IMR-90 (cell line): ENCODE results near the gene GALNT17. TPM values are rescaled to one million over a fixed set of nuclear protein-coding genes. Genes with fewer than 3 reads are reported as not detected.

Experiments
- ATAC-seq: fragments of 200-7000 bp; cut with Tn5 transposase; 2 replicates; pipeline ENCODE4 v1.9.1; 2020; ENCODE audit warnings: low read depth, mild to moderate bottlenecking, moderate library complexity
- BruUV-seq: library from RNA; stranded (reverse); fragments of 400-500 nt; replicated peaks from 2 replicates; lab custom pipeline; 2021; lab: Mats Ljungman, UMichigan
- CTCF ChIA-PET: fragments of 300-600 bp; formaldehyde crosslinking; extraction: SDS; loops from one replicate; lab custom pipeline; 2021; ENCODE audit warnings: antibody characterized with exemption; lab: Yijun Ruan, JAX
- POLR2A ChIA-PET: fragments of 300-600 bp; sonication (Branson Sonifier 250); formaldehyde crosslinking; loops from one replicate; lab custom pipeline; 2022; ENCODE audit warnings: antibody characterized with exemption; ENCODE audit not compliant: unreplicated experiment; lab: Charles Lee
- DNase-seq: peaks from one replicate; pipeline ENCODE4 v3.0.0; 2013
- H2AFZ ChIP-seq: replicated peaks from 2 replicates; pipeline ENCODE3; 2013; ENCODE audit warnings: low read length, mild to moderate bottlenecking; ENCODE audit not compliant: poor library complexity
- H2AK5ac ChIP-seq: 2 replicates; pipeline ENCODE4 v1.6.1; 2013; ENCODE audit warnings: low read depth, low read length, inconsistent platforms
- H2AK9ac ChIP-seq: replicated peaks from 2 replicates; pipeline ENCODE3; 2013; ENCODE audit warnings: mild to moderate bottlenecking, low read depth, low read length, moderate library complexity; ENCODE audit not compliant: poor library complexity
- H2BK120ac ChIP-seq: 2 replicates; pipeline ENCODE4 v1.6.1; 2013; ENCODE audit warnings: low read depth, low read length, inconsistent platforms
- H2BK15ac ChIP-seq: 3 replicates; pipeline ENCODE4 v1.6.1; 2013; ENCODE audit warnings: low read depth, low read length, inconsistent platforms
- H2BK20ac ChIP-seq: 2 replicates; pipeline ENCODE4 v1.6.1; 2013; ENCODE audit warnings: low read depth, mild to moderate bottlenecking, inconsistent platforms, low read length, moderate library complexity
- H2BK5ac ChIP-seq: 2 replicates; pipeline ENCODE4 v1.6.1; 2013; ENCODE audit warnings: mild to moderate bottlenecking, low read depth, low read length, inconsistent platforms; ENCODE audit not compliant: poor library complexity, severe bottlenecking
- H3K14ac ChIP-seq: replicated peaks from 2 replicates; pipeline ENCODE4 v1.6.1; 2013; ENCODE audit warnings: low read depth, low read length, inconsistent platforms
- H3K18ac ChIP-seq: 2 replicates; pipeline ENCODE4 v1.6.1; 2013; ENCODE audit warnings: low read depth, low read length, control low read depth
- H3K23ac ChIP-seq: 2 replicates; pipeline ENCODE4 v1.6.1; 2013; ENCODE audit warnings: low read depth, low read length, inconsistent platforms
- H3K27ac ChIP-seq: 2 replicates; pipeline ENCODE4 v1.5.1; 2013; ENCODE audit warnings: mild to moderate bottlenecking, control low read depth, low read length; ENCODE audit not compliant: insufficient read depth
- H3K27me3 ChIP-seq: 2 replicates; pipeline ENCODE4 v1.6.1; 2013; ENCODE audit warnings: low read length; ENCODE audit not compliant: control insufficient read depth, insufficient read depth
- H3K36me3 ChIP-seq: 2 replicates; pipeline ENCODE4 v1.6.1; 2013; ENCODE audit warnings: low read length, mixed read lengths; ENCODE audit not compliant: control insufficient read depth, insufficient read depth
- H3K4ac ChIP-seq: 2 replicates; pipeline ENCODE4 v1.6.1; 2013; ENCODE audit warnings: low read depth, low read length, inconsistent platforms
- H3K4me1 ChIP-seq: 2 replicates; pipeline ENCODE4 v1.6.1; 2013; ENCODE audit warnings: low read length, mixed read lengths; ENCODE audit not compliant: control insufficient read depth, insufficient read depth
- H3K4me2 ChIP-seq: 2 replicates; pipeline ENCODE4 v1.6.1; 2013; ENCODE audit warnings: low read depth, mild to moderate bottlenecking, control low read depth, low read length, moderate library complexity
- H3K4me3 ChIP-seq: 2 replicates; pipeline ENCODE4 v1.5.1; 2013; ENCODE audit warnings: low read depth, mild to moderate bottlenecking, control low read depth, low read length, moderate library complexity; ENCODE audit not compliant: insufficient read depth
- H3K56ac ChIP-seq: 2 replicates; pipeline ENCODE4 v1.6.1; 2013; ENCODE audit warnings: low read length, inconsistent platforms; ENCODE audit not compliant: insufficient read depth; ENCODE audit errors: extremely low read depth
- H3K79me1 ChIP-seq, 2 experiments: 2 replicates each; pipeline ENCODE4 v1.6.1; 2013; ENCODE audit warnings: low read length in 2 of 2, inconsistent platforms in 1 of 2, low read depth in 1 of 2
- H3K9ac ChIP-seq: 2 replicates; pipeline ENCODE4 v1.6.1; 2013; ENCODE audit warnings: low read depth, low read length, control low read depth
- H3K9me1 ChIP-seq: 2 replicates; pipeline ENCODE4 v1.6.1; 2013; ENCODE audit warnings: low read length, inconsistent platforms; ENCODE audit not compliant: insufficient read depth
- H3K9me3 ChIP-seq: 2 replicates; pipeline ENCODE4 v1.6.1; 2013; ENCODE audit warnings: low read length; ENCODE audit not compliant: control insufficient read depth, insufficient read depth
- H4K20me1 ChIP-seq: 2 replicates; pipeline ENCODE4 v1.6.1; 2013; ENCODE audit warnings: low read length, inconsistent platforms; ENCODE audit not compliant: insufficient read depth
- H4K5ac ChIP-seq: 2 replicates; pipeline ENCODE4 v1.6.1; 2013; ENCODE audit warnings: mild to moderate bottlenecking, low read depth, low read length, control low read depth
- H4K8ac ChIP-seq, 2 experiments: 2 replicates each; pipeline ENCODE4 v1.6.1; 2013; ENCODE audit warnings: low read depth in 2 of 2, low read length in 2 of 2, control low read depth in 1 of 2, inconsistent platforms in 1 of 2
- H4K91ac ChIP-seq: 2 replicates; pipeline ENCODE4 v1.6.1; 2013; ENCODE audit warnings: low read depth, low read length, inconsistent platforms; ENCODE audit not compliant: insufficient read depth
- RAD21 ChIP-seq: IDR thresholded peaks from 2 replicates; pipeline ENCODE4 v1.6.1; 2012; ENCODE audit warnings: low read length, improper control_type of control experiment
- whole genome bisulfite sequencing, 2 experiments: methylation state at CpG; one replicate each; pipeline versions ENCODE4 v1.1.5 to v1.1.7; 2013; ENCODE audit warnings: missing lambda C conversion rate in 2 of 2; ENCODE audit not compliant: insufficient read length in 1 of 2; ENCODE audit errors: extremely low coverage in 2 of 2; 5-methylcytosine and 5-hydroxymethylcytosine counted together
- dilution Hi-C: fragments of 300-500 bp; cut with HindIII; formaldehyde crosslinking; loops from one replicate; pipeline ENCODE4 v1.14.3; 2018; ENCODE audit warnings: low sequenced_read_pairs; ENCODE audit not compliant: unreplicated experiment
- in situ Hi-C: fragments of 300-500 bp; cut with MboI; formaldehyde crosslinking; loops from 3 replicates; pipeline ENCODE4 v1.14.3; 2019; ENCODE audit warnings: low sequenced_read_pairs, inconsistent platforms, mixed read lengths
- intact Hi-C: fragments of 100-400 bp; cut with micrococcal nuclease; formaldehyde crosslinking; loops from 2 replicates; pipeline ENCODE4 v1.10.0; 2022
- polyA plus RNA-seq, 3 experiments: library from polyadenylated mRNA; depleted of rRNA; stranded (reverse); fragments of >200 nt; gene quantifications; 2 replicates each; pipeline ENCODE4 v1.2.3, GENCODE V29; 2012; ENCODE audit warnings: low replicate concordance in 1 of 3
- total RNA-seq: library from RNA; depleted of rRNA; stranded (reverse); fragments of >200 nt; gene quantifications from 2 replicates; pipeline ENCODE4 v1.2.3, GENCODE V29; 2012

GALNT17 gene
- total and polyA plus RNA-seq, 2 of the 4 experiments (the other 2 are of a cell fraction) = not detected

DNA sequence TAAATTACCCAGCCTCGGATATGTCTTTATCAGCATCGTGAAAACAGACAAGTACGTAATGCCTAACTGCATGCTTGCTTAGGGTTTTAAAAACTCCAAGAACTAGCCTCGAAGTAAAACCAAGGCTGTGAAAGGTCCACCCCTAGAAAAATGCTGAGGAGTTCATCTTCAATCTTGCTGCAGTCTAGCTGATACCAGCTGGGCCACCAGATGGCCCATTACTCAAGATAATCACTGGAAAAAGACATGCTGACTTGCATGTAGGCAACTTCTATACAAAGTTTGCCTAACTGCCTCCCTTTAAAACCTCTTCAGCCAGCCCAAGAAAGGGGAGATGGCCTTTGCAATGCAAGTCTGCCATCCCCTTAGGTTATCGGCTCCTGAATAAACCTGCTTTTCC lies 614.1 kb downstream of the GALNT17 start:
- Histone ChIP-seq H2AFZ (no peak overlapping the region), H3K9me3 (peaks cover 6% of the 10 kb centered on the region; the same call in 1 of the 2 replicates), H3K4me3 (no peak overlapping the region), H3K9ac (no peak overlapping the region), H2AK5ac (no peak overlapping the region), H3K79me1 (no peaks in the 10 kb centered on the region), H4K20me1 (no peaks in the 10 kb centered on the region), H3K14ac (no peak overlapping the region), H4K91ac (no peak overlapping the region), H2BK15ac (no peak overlapping the region), H3K27me3 (no peaks in the 10 kb centered on the region), H3K23ac (no peak overlapping the region), H3K9me1 (no peaks in the 10 kb centered on the region), H3K4me1 (no peaks in the 10 kb centered on the region), H2BK5ac (no peak overlapping the region), H3K18ac (no peak overlapping the region), H4K8ac (no peak overlapping the region), H2BK20ac (no peak overlapping the region), H3K4me2 (no peak overlapping the region), H4K5ac (no peak overlapping the region), H3K27ac (no peak overlapping the region), H2BK120ac (no peak overlapping the region), H2AK9ac (no peak overlapping the region), H3K4ac (no peak overlapping the region), H3K36me3 (no peaks in the 10 kb centered on the region), H3K56ac (no peak overlapping the region)
- POLR2A ChIA-PET = no interaction called here
- 60% methylated on average over 1 of the region's 5 CpGs; no CpG with 5 or more reads in 1 of the 2 experiments for WGBS, 2 experiments
- intact Hi-C loops (no loop called here), in situ Hi-C loops (loop anchor here (25.0 kb wide), 1 partner anchor 909 kb away; no protein-coding TSS in a partner anchor), dilution Hi-C loops (no loop called here)
- DNase-seq (no peak), ATAC-seq (no peak)
- no TSS peak for BruUV-seq
- no peak for TF ChIP-seq RAD21
- CTCF ChIA-PET = no interaction called here
